ENCODE data around the gene RSBN1L. TPM values are rescaled to one million over a fixed set of nuclear protein-coding genes. Genes with fewer than 3 reads are reported as not detected.

Gene RSBN1L
- total and polyA plus RNA-seq, 3 experiments from 2014 or later = 9.6 to 24.5 (median 23.4) TPM

GRCh38 chr7:77674878-77675277 is 21.4 kb upstream of the RSBN1L start:
- no peak for DNase-seq
- peaks cover 0 to 1% (median 0%) of the 10 kb centered on the region in 3 donors for H3K36me3 Mint-ChIP-seq
- Histone ChIP-seq H3K4me3 (ENCODE audit: low read length) (no peak overlapping the region), H3K4me1 (ENCODE audit: insufficient read depth, low read length) (no peaks in the 10 kb centered on the region), H3K27me3 (ENCODE audit: insufficient read depth, low read length, poor library complexity, severe bottlenecking) (no peaks in the 10 kb centered on the region), H3K9me3 (ENCODE audit: low read length) (no peaks in the 10 kb centered on the region), H3K36me3 (ENCODE audit: insufficient read depth, low read length) (no peaks in the 10 kb centered on the region), H3K27ac (ENCODE audit: low read depth, low read length) (no peak overlapping the region)
- no peaks in the 10 kb centered on the region for H3K27me3 Mint-ChIP-seq
- no peaks in the 10 kb centered on the region for H3K9me3 Mint-ChIP-seq
- ChIA-PET CTCF (interaction anchor here (0.7 to 2.6 kb wide), 4 partner anchors 18 to 85 kb away, joined by 3 to 8 read pairs (median 4); no protein-coding TSS in a partner anchor), POLR2A (no interaction called here)
- peak overlapping the region in 2 of 8 donors; percentile 13 for H3K27ac Mint-ChIP-seq
- H3K4me3 Mint-ChIP-seq = no peak overlapping the region
- no peaks in the 10 kb centered on the region for H3K4me1 Mint-ChIP-seq

GRCh38 chr7:77679608-77680007 is 16.7 kb upstream of the RSBN1L start:
- Histone ChIP-seq H3K9me3 (ENCODE audit: low read length) (no peaks in the 10 kb centered on the region), H3K4me1 (ENCODE audit: insufficient read depth, low read length) (no peaks in the 10 kb centered on the region), H3K4me3 (ENCODE audit: low read length) (no peak overlapping the region), H3K27me3 (ENCODE audit: insufficient read depth, low read length, poor library complexity, severe bottlenecking) (no peaks in the 10 kb centered on the region), H3K36me3 (ENCODE audit: insufficient read depth, low read length) (no peaks in the 10 kb centered on the region), H3K27ac (ENCODE audit: low read depth, low read length) (no peak overlapping the region)
- Mint-ChIP-seq H3K27me3 (no peaks in the 10 kb centered on the region), H3K9me3 (no peaks in the 10 kb centered on the region), H3K36me3 (peaks cover 4 to 21% (median 12%) of the 10 kb centered on the region in 3 donors), H3K27ac (no peak overlapping the region), H3K4me3 (no peak overlapping the region), H3K4me1 (no peaks in the 10 kb centered on the region)
- POLR2A ChIA-PET = no interaction called here
- DNase-seq = no peak
- CTCF ChIA-PET = interaction anchor here (1.0 kb wide), 1 partner anchor 341 kb away, joined by 3 read pairs; no protein-coding TSS in a partner anchor

- Histone ChIP-seq H3K36me3 (ENCODE audit: insufficient read depth, low read length) (no peaks in the 10 kb centered on the region), H3K27ac (ENCODE audit: low read depth, low read length) (no peak overlapping the region), H3K4me1 (ENCODE audit: insufficient read depth, low read length) (no peaks in the 10 kb centered on the region), H3K4me3 (ENCODE audit: low read length) (no peak overlapping the region), H3K9me3 (ENCODE audit: low read length) (no peaks in the 10 kb centered on the region), H3K27me3 (ENCODE audit: insufficient read depth, low read length, poor library complexity, severe bottlenecking) (no peaks in the 10 kb centered on the region)
- H3K36me3 Mint-ChIP-seq = peaks cover 4 to 21% (median 12%) of the 10 kb centered on the region in 3 donors
- peaks cover 0 to 1% (median 1%) of the 10 kb centered on the region in 3 donors for H3K4me1 Mint-ChIP-seq
- H3K4me3 Mint-ChIP-seq = no peak overlapping the region
- ChIA-PET CTCF (no interaction called here), POLR2A (no interaction called here)
- H3K27ac Mint-ChIP-seq = no peak overlapping the region
- DNase-seq = no peak
- H3K27me3 Mint-ChIP-seq = no peaks in the 10 kb centered on the region
- no peaks in the 10 kb centered on the region for H3K9me3 Mint-ChIP-seq
Measured at GRCh38 chr7:77680266-77680665, 16.0 kb upstream of the RSBN1L start.

GRCh38 chr7:77684030-77684429 is 12.2 kb upstream of the RSBN1L start:
- POLR2A ChIA-PET = no interaction called here
- Mint-ChIP-seq H3K27me3 (no peaks in the 10 kb centered on the region), H3K4me3 (no peak overlapping the region), H3K4me1 (peaks cover 17 to 27% (median 23%) of the 10 kb centered on the region in 3 donors), H3K36me3 (peaks cover 4 to 23% (median 12%) of the 10 kb centered on the region in 3 donors), H3K27ac (peak overlapping the region in 2 of 8 donors; percentile 2 to 8), H3K9me3 (no peaks in the 10 kb centered on the region)
- Histone ChIP-seq H3K36me3 (ENCODE audit: insufficient read depth, low read length) (no peaks in the 10 kb centered on the region), H3K4me1 (ENCODE audit: insufficient read depth, low read length) (peaks cover 16% of the 10 kb centered on the region), H3K27me3 (ENCODE audit: insufficient read depth, low read length, poor library complexity, severe bottlenecking) (no peaks in the 10 kb centered on the region), H3K4me3 (ENCODE audit: low read length) (no peak overlapping the region), H3K9me3 (ENCODE audit: low read length) (no peaks in the 10 kb centered on the region), H3K27ac (ENCODE audit: low read depth, low read length) (no peak overlapping the region)
- CTCF ChIA-PET = interaction anchor here (1.4 kb wide), 2 partner anchors 12 to 26 kb away, joined by 5 to 7 read pairs; partner anchors contain the start of gene RSBN1L
- DNase-seq = no peak

GRCh38 chr7:77685233-77685632 is 11.0 kb upstream of the RSBN1L start:
- Mint-ChIP-seq H3K27ac (no peak overlapping the region), H3K4me1 (peaks cover 17 to 32% (median 26%) of the 10 kb centered on the region in 3 donors), H3K27me3 (no peaks in the 10 kb centered on the region), H3K9me3 (no peaks in the 10 kb centered on the region), H3K36me3 (peaks cover 4 to 21% (median 12%) of the 10 kb centered on the region in 3 donors), H3K4me3 (no peak overlapping the region)
- no peak overlapping the region for H3K4me3 ChIP-seq (ENCODE audit: low read length)
- H3K9me3 ChIP-seq (ENCODE audit: low read length) = no peaks in the 10 kb centered on the region
- ChIA-PET POLR2A (interaction anchor here (1.1 kb wide), 1 partner anchor 11 kb away, joined by 4 read pairs; the partner anchor contains the start of gene RSBN1L), CTCF (interaction anchor here (1.4 to 3.0 kb wide), 3 partner anchors 11 to 28 kb away, joined by 5 to 15 read pairs (median 7); partner anchors contain the start of gene RSBN1L)
- no peak for DNase-seq
- peaks cover 16% of the 10 kb centered on the region for H3K4me1 ChIP-seq (ENCODE audit: insufficient read depth, low read length)
- no peaks in the 10 kb centered on the region for H3K27me3 ChIP-seq (ENCODE audit: insufficient read depth, low read length, poor library complexity, severe bottlenecking)
- no peak overlapping the region for H3K27ac ChIP-seq (ENCODE audit: low read depth, low read length)
- H3K36me3 ChIP-seq (ENCODE audit: insufficient read depth, low read length) = no peaks in the 10 kb centered on the region

- Histone ChIP-seq H3K27me3 (ENCODE audit: insufficient read depth, low read length, poor library complexity, severe bottlenecking) (no peaks in the 10 kb centered on the region), H3K36me3 (ENCODE audit: insufficient read depth, low read length) (no peaks in the 10 kb centered on the region), H3K9me3 (ENCODE audit: low read length) (no peaks in the 10 kb centered on the region), H3K27ac (ENCODE audit: low read depth, low read length) (no peak overlapping the region), H3K4me3 (ENCODE audit: low read length) (no peak overlapping the region), H3K4me1 (ENCODE audit: insufficient read depth, low read length) (peaks cover 16% of the 10 kb centered on the region)
- Mint-ChIP-seq H3K27me3 (no peaks in the 10 kb centered on the region), H3K9me3 (no peaks in the 10 kb centered on the region), H3K4me1 (peaks cover 19 to 41% (median 30%) of the 10 kb centered on the region in 3 donors), H3K4me3 (peak overlapping the region in 5 of 7 donors; percentile 5 to 55 (median 25)), H3K36me3 (peaks cover 4 to 17% (median 8%) of the 10 kb centered on the region in 3 donors), H3K27ac (peak overlapping the region in 6 of 8 donors; percentile 19 to 85 (median 58))
- DNase-seq = peak in 2 of 5 donors; percentile 17 to 19
- ChIA-PET CTCF (interaction anchor here (3.0 kb wide), 1 partner anchor 10 kb away, joined by 15 read pairs; the partner anchor contains the start of gene RSBN1L), POLR2A (interaction anchor here (0.9 to 1.2 kb wide), 2 partner anchors 12 to 86 kb away, joined by 3 read pairs; no protein-coding TSS in a partner anchor)
Measured at GRCh38 chr7:77687100-77687746, 9.0 kb upstream of the RSBN1L start.

GRCh38 chr7:77687747-77688144 is 8.5 kb upstream of the RSBN1L start:
- Mint-ChIP-seq H3K27me3 (no peaks in the 10 kb centered on the region), H3K36me3 (peaks cover 4 to 12% (median 4%) of the 10 kb centered on the region in 3 donors), H3K4me1 (peaks cover 19 to 44% (median 34%) of the 10 kb centered on the region in 3 donors), H3K27ac (peak overlapping the region in 7 of 8 donors; percentile 19 to 85 (median 56)), H3K9me3 (no peaks in the 10 kb centered on the region), H3K4me3 (peak overlapping the region in 5 of 7 donors; percentile 5 to 55 (median 25))
- H3K4me1 ChIP-seq (ENCODE audit: insufficient read depth, low read length) = peaks cover 16% of the 10 kb centered on the region
- no peak overlapping the region for H3K4me3 ChIP-seq (ENCODE audit: low read length)
- no peaks in the 10 kb centered on the region for H3K36me3 ChIP-seq (ENCODE audit: insufficient read depth, low read length)
- ChIA-PET CTCF (interaction anchor here (3.0 kb wide), 1 partner anchor 9 kb away, joined by 15 read pairs; the partner anchor contains the start of gene RSBN1L), POLR2A (interaction anchor here (0.9 to 1.2 kb wide), 2 partner anchors 11 to 86 kb away, joined by 3 read pairs; no protein-coding TSS in a partner anchor)
- no peaks in the 10 kb centered on the region for H3K27me3 ChIP-seq (ENCODE audit: insufficient read depth, low read length, poor library complexity, severe bottlenecking)
- no peak for DNase-seq
- H3K27ac ChIP-seq (ENCODE audit: low read depth, low read length) = no peak overlapping the region
- no peaks in the 10 kb centered on the region for H3K9me3 ChIP-seq (ENCODE audit: low read length)

- peaks cover 0 to 4% (median 1%) of the 10 kb centered on the region in 3 donors for H3K36me3 Mint-ChIP-seq
Measured at GRCh38 chr7:77690289-77690688, 6.0 kb upstream of the RSBN1L start.

More at GRCh38 chr7:77690289-77690688, 6.0 kb upstream of the RSBN1L start:
- peaks cover 22% of the 10 kb centered on the region for H3K4me1 ChIP-seq (ENCODE audit: insufficient read depth, low read length)
- Mint-ChIP-seq H3K4me3 (peak overlapping the region in 1 of 7 donors; percentile 65), H3K27me3 (no peaks in the 10 kb centered on the region), H3K4me1 (peaks cover 29 to 62% (median 50%) of the 10 kb centered on the region in 3 donors), H3K9me3 (no peaks in the 10 kb centered on the region), H3K27ac (peak overlapping the region in 2 of 8 donors; percentile 30 to 68)
- ChIA-PET POLR2A (no interaction called here), CTCF (no interaction called here)
- H3K27me3 ChIP-seq (ENCODE audit: insufficient read depth, low read length, poor library complexity, severe bottlenecking) = no peaks in the 10 kb centered on the region
- H3K9me3 ChIP-seq (ENCODE audit: low read length) = no peaks in the 10 kb centered on the region
- no peaks in the 10 kb centered on the region for H3K36me3 ChIP-seq (ENCODE audit: insufficient read depth, low read length)
- no peak overlapping the region for H3K27ac ChIP-seq (ENCODE audit: low read depth, low read length)
- no peak for DNase-seq
- H3K4me3 ChIP-seq (ENCODE audit: low read length) = no peak overlapping the region

Measured in CD8-positive, alpha-beta memory T cell (primary cell).